Testis (tissue), 2 donors: Measurements from ENCODE around the gene ANKRD33.

Experiments
- POLR2A ChIP-seq: fragments of 450-650 bp; IDR thresholded peaks from one replicate; pipeline ENCODE4 v1.6.1; 2017; ENCODE audit warnings: antibody characterized with exemption, mild to moderate bottlenecking, moderate library complexity
- TF ChIP-seq, protein P1 (sequence below), 3 experiments: fragments of 450-650 bp in 2 of 3; fragments of 200-600 bp in 1 of 3; sonication (generic) in 1 of 3; IDR thresholded peaks; one replicate each; pipeline ENCODE4 v1.5.1; 2016 to 2019; ENCODE audit warnings: antibody characterized with exemption in 3 of 3, mild to moderate bottlenecking in 2 of 3, moderate library complexity in 1 of 3

DNA sequence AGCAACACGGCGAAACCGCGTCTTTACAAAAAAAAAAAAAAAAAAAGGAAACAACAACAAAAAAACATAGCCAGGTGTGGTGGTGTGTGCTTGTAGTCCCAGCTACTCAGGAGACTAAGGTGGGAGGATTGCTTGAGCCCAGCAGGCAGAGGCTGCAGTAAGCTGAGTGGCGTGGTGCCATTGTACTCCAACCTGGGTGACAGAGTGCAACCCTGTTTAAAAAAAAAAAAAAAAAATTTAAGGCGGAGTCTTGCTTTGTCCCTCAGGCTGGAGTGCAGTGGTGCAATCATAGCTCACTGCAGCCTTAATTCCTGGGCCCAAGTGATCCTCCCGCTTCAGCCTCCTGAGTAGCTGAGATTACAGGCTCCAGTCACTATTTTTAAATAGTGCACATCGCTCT, 21.1 kb upstream of the ANKRD33 start:
- TF ChIP-seq, protein P1, sequence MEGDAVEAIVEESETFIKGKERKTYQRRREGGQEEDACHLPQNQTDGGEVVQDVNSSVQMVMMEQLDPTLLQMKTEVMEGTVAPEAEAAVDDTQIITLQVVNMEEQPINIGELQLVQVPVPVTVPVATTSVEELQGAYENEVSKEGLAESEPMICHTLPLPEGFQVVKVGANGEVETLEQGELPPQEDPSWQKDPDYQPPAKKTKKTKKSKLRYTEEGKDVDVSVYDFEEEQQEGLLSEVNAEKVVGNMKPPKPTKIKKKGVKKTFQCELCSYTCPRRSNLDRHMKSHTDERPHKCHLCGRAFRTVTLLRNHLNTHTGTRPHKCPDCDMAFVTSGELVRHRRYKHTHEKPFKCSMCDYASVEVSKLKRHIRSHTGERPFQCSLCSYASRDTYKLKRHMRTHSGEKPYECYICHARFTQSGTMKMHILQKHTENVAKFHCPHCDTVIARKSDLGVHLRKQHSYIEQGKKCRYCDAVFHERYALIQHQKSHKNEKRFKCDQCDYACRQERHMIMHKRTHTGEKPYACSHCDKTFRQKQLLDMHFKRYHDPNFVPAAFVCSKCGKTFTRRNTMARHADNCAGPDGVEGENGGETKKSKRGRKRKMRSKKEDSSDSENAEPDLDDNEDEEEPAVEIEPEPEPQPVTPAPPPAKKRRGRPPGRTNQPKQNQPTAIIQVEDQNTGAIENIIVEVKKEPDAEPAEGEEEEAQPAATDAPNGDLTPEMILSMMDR (IDR thresholded peaks at IDR 0.05) = no peak
- TF ChIP-seq POLR2A = no peak
